Measurements from ENCODE around the gene PPP1CB. TPM values are rescaled to one million over a fixed set of nuclear protein-coding genes. Genes with fewer than 3 reads are reported as not detected.

PPP1CB gene
- total and polyA plus RNA-seq, 11 donors = 128 to 496 (median 404) TPM

- no peak overlapping the region for H3K4me3 ChIP-seq
- 39 to 53% (median 44%) methylated on average over 4 of the region's 4 CpGs for WGBS, 4 donors
- peaks cover 0 to 35% (median 2%) of the 10 kb centered on the region in 12 donors for H3K9me3 ChIP-seq
- ATAC-seq (peak in 1 of 4 donors; percentile 54), DNase-seq (no peak)
- TF ChIP-seq POLR2A (IDR thresholded peaks at IDR 0.05) = no peak
- no peak for TF ChIP-seq CTCF (IDR thresholded peaks at IDR 0.05)
- intact Hi-C loops (cut with DNase I) = no loop called here
- H3K27ac ChIP-seq = peak overlapping the region in 1 of 12 donors; percentile 5
- H3K27me3 ChIP-seq = no peaks in the 10 kb centered on the region
- H3K4me1 ChIP-seq = peaks cover 0 to 12% (median 0%) of the 10 kb centered on the region in 12 donors
- H3K36me3 ChIP-seq = peaks cover 0 to 99% (median 85%) of the 10 kb centered on the region in 9 donors
Observed at GRCh38 chr2:28796620-28797019, 45.0 kb downstream of the PPP1CB start.

GRCh38 chr2:28801726-28802125 lies 50.1 kb downstream of the PPP1CB start:
- DNase-seq (no peak), ATAC-seq (no peak)
- Histone ChIP-seq H3K4me3 (no peak overlapping the region), H3K36me3 (peaks cover 0 to 98% (median 62%) of the 10 kb centered on the region in 9 donors), H3K27me3 (no peaks in the 10 kb centered on the region), H3K9me3 (peaks cover 0 to 14% (median 0%) of the 10 kb centered on the region in 12 donors), H3K4me1 (peaks cover 0 to 9% (median 2%) of the 10 kb centered on the region in 12 donors), H3K27ac (no peak overlapping the region)
- 89 to 95% (median 93%) methylated on average over 3 of the region's 3 CpGs for WGBS, 4 donors
- intact Hi-C loops (cut with DNase I) = no loop called here
- TF ChIP-seq CTCF (IDR thresholded peaks at IDR 0.05) = no peak
- no peak for TF ChIP-seq POLR2A (IDR thresholded peaks at IDR 0.05)

- Histone ChIP-seq H3K9me3 (peaks cover 0 to 1% (median 0%) of the 10 kb centered on the region in 12 donors), H3K4me3 (no peak overlapping the region), H3K4me1 (peaks cover 0 to 9% (median 0%) of the 10 kb centered on the region in 12 donors), H3K27me3 (no peaks in the 10 kb centered on the region), H3K27ac (peak overlapping the region in 1 of 12 donors; percentile 36), H3K36me3 (peaks cover 0 to 91% (median 55%) of the 10 kb centered on the region in 9 donors)
- intact Hi-C loops (cut with DNase I) = no loop called here
- ATAC-seq (no peak), DNase-seq (no peak)
- WGBS, 4 donors = 75 to 85% (median 81%) methylated on average over 4 of the region's 4 CpGs
- no peak for TF ChIP-seq POLR2A (IDR thresholded peaks at IDR 0.05)
- no peak for TF ChIP-seq CTCF (IDR thresholded peaks at IDR 0.05)
Observed at GRCh38 chr2:28802975-28803429, 51.4 kb downstream of the PPP1CB start.

GRCh38 chr2:28809927-28810326 lies 58.3 kb downstream of the PPP1CB start:
- Histone ChIP-seq H3K4me3 (peak overlapping the region in 10 of 12 donors; percentile 36 to 66 (median 58)), H3K27me3 (no peaks in the 10 kb centered on the region), H3K4me1 (peaks cover 0 to 16% (median 8%) of the 10 kb centered on the region in 12 donors), H3K27ac (no peak overlapping the region), H3K9me3 (no peaks in the 10 kb centered on the region), H3K36me3 (peaks cover 0 to 22% (median 16%) of the 10 kb centered on the region in 9 donors)
- DNase-seq (no peak), ATAC-seq (peak in 2 of 4 donors; percentile 4 to 14)
- 78 to 87% (median 82%) methylated on average over 10 of the region's 10 CpGs for WGBS, 4 donors
- intact Hi-C loops (cut with DNase I) = loop anchor here in 1 of 10 donors (5.0 kb wide), 1 partner anchor 218 kb away; no protein-coding TSS in a partner anchor
- TF ChIP-seq POLR2A (IDR thresholded peaks at IDR 0.05) = no peak
- TF ChIP-seq CTCF (IDR thresholded peaks at IDR 0.05) = no peak

All from heart left ventricle (tissue), 16 donors.